DND-41 (cell line): Measurements from ENCODE around the gene ZMYND11.

Source experiments
- EZH2 ChIP-seq: IDR thresholded peaks from 3 replicates; pipeline ENCODE4 v1.6.1; 2012; ENCODE audit warnings: borderline replicate concordance, low read depth, mild to moderate bottlenecking, moderate library complexity, low read length, inconsistent platforms; ENCODE audit not compliant: severe bottlenecking
- TF ChIP-seq, protein P1 (sequence below): IDR thresholded peaks from 2 replicates; pipeline ENCODE4 v1.5.1; 2012; ENCODE audit warnings: borderline replicate concordance, low read length, moderate library complexity, mild to moderate bottlenecking; ENCODE audit not compliant: poor library complexity, severe bottlenecking; ENCODE audit errors: extremely low read depth

- TF ChIP-seq, protein P1, sequence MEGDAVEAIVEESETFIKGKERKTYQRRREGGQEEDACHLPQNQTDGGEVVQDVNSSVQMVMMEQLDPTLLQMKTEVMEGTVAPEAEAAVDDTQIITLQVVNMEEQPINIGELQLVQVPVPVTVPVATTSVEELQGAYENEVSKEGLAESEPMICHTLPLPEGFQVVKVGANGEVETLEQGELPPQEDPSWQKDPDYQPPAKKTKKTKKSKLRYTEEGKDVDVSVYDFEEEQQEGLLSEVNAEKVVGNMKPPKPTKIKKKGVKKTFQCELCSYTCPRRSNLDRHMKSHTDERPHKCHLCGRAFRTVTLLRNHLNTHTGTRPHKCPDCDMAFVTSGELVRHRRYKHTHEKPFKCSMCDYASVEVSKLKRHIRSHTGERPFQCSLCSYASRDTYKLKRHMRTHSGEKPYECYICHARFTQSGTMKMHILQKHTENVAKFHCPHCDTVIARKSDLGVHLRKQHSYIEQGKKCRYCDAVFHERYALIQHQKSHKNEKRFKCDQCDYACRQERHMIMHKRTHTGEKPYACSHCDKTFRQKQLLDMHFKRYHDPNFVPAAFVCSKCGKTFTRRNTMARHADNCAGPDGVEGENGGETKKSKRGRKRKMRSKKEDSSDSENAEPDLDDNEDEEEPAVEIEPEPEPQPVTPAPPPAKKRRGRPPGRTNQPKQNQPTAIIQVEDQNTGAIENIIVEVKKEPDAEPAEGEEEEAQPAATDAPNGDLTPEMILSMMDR: no peak
- TF ChIP-seq EZH2: no peak
These were observed 73.4 kb downstream of the ZMYND11 start for GRCh38 chr10:208616-209015.
